Heart right ventricle (tissue), 16 donors: ENCODE results near the gene NLRC5. TPM values are rescaled to one million over a fixed set of nuclear protein-coding genes. Genes with fewer than 3 reads are reported as not detected.

ENCODE experiments used
- ATAC-seq, 8 donors: fragments of 200-7000 bp; cut with Tn5 transposase; one replicate each; pipeline ENCODE4 v1.9.1; 2020; ENCODE audit warnings: mild to moderate bottlenecking in 8 of 8, moderate library complexity in 8 of 8, moderate number of reproducible peaks in 1 of 8
- DNase-seq, 2 donors: peaks; one replicate each; pipeline ENCODE4 v3.0.0-alpha.2; 2020
- H3K27ac ChIP-seq, 10 donors: fragments of 200-600 bp; sonication (generic) in 2 of 10; one replicate each; pipeline versions ENCODE4 v1.5.0 to v1.8.0; 2020 to 2022; ENCODE audit warnings: mild to moderate bottlenecking in 3 of 10
- H3K27me3 ChIP-seq, 7 donors: fragments of 200-600 bp; one replicate each; pipeline ENCODE4 v1.8.0; 2021 to 2022; ENCODE audit warnings: mild to moderate bottlenecking in 2 of 7
- H3K36me3 ChIP-seq, 9 donors: fragments of 200-600 bp; sonication (generic) in 1 of 9; one replicate each; pipeline versions ENCODE4 v1.5.0 to v1.8.0; 2020 to 2022; ENCODE audit warnings: mild to moderate bottlenecking in 2 of 9
- H3K4me1 ChIP-seq, 9 donors: fragments of 200-600 bp; sonication (generic) in 1 of 9; one replicate each; pipeline versions ENCODE4 v1.5.0 to v1.8.0; 2020 to 2022; ENCODE audit warnings: mild to moderate bottlenecking in 4 of 9
- H3K4me3 ChIP-seq, 10 donors: fragments of 200-600 bp; sonication (generic) in 2 of 10; one replicate each; pipeline versions ENCODE4 v1.5.0 to v1.8.0; 2020 to 2022; ENCODE audit warnings: mild to moderate bottlenecking in 7 of 10, moderate library complexity in 2 of 10
- H3K9me3 ChIP-seq, 11 donors: fragments of 200-600 bp in 10 of 11; sonication (generic) in 2 of 11; one replicate each; pipeline versions ENCODE4 v1.5.0 to v1.8.0; 2013 to 2022; ENCODE audit warnings: mild to moderate bottlenecking in 2 of 11, control low read depth in 1 of 11, moderate library complexity in 1 of 11
- CTCF ChIP-seq, 9 donors: fragments of 200-600 bp; sonication (generic) in 2 of 9; IDR thresholded peaks; one replicate each; pipeline versions ENCODE4 v1.5.0 to v1.8.0; 2021 to 2022; ENCODE audit warnings: antibody characterized with exemption in 9 of 9, mild to moderate bottlenecking in 5 of 9, moderate library complexity in 1 of 9
- WGBS, 2 donors: extraction: QIAGEN DNeasy Blood & Tissue Kit; methylation state at CpG; one replicate each; pipeline ENCODE4 v1.1.7; 2013; ENCODE audit warnings: inconsistent platforms in 1 of 2; 5-methylcytosine and 5-hydroxymethylcytosine counted together
- intact Hi-C, 10 donors: fragments of 100-400 bp; cut with DNase I; formaldehyde crosslinking; loops; one replicate each; pipeline versions ENCODE4 v1.11.1 to v1.14.2; 2022
- polyA plus RNA-seq, 2 donors: library from polyadenylated mRNA; stranded (reverse); fragments of 200-250 nt; gene quantifications; one replicate each; pipeline ENCODE4 v1.2.3, GENCODE V29; 2013
- total RNA-seq, 10 donors: library from RNA; stranded (reverse); fragmentation: NEBNext Ultra II Directional in 3 of 10; extraction: Animal tissue kit (Norgen Biotek cat#: 25700) in 3 of 10; gene quantifications; one replicate each; pipeline versions ENCODE4 v1.2.1 to v1.2.4, GENCODE V29; 2021 to 2023
- donor health status: Arrhythmogenic right ventricular cardiomyopathy.
- donor health status: ischemic (EF 13 %, LVEDD 7.1; RV severe dilation, severe dysfunction).
- donor health status: healthy with polysubstance abuse.
- donor health status: DM: no; HTN: yes; CAD: no.
- donor health status: DM: no; HTN: no; CAD: no.
- donor health status: ischemic (EF 25% LVEDD 6.9; RV normal size, moderate dysfunction).
- donor health status: ischemic (EF 25% LVEDD 5.7; RV mildly dilated, moderate dysfunction).
- donor health status: healthy.
- donor health status: DM: yes; HTN: yes; CAD: no.
- donor health status: Ischemic cardiomyopathy.
- donor health status: ischemic (EF 35%, LVEDD 5.7; RV mildly dilated, moderate dysfunction).
- donor health status: nonischemic (EF 11% LVEDD 7.7; RV severe dilation, severe dysfunction).
- donor health status: DM: yes; HTN: yes; CAD: no.
- donor health status: PGD.
- donor health status: ischemic (EF 29% LVEDD 5.4; RV normal size, mild dysfunction).
- donor health status: nonischemic (EF 23%, LVEDD 6.1; RV moderate dilation, normal function).

The NLRC5 gene
- total and polyA plus RNA-seq, 12 donors: 6.2 to 49.6 (median 13.5) TPM

GRCh38 chr16:56997931-56998330, 8.6 kb downstream of the NLRC5 start:
- intact Hi-C loops: loop anchor here in 1 of 10 donors (5.0 kb wide), 1 partner anchor 44 kb away; no protein-coding TSS in a partner anchor
- H3K36me3 ChIP-seq: peaks cover 0 to 43% (median 0%) of the 10 kb centered on the region in 9 donors
- H3K27me3 ChIP-seq: peaks cover 0 to 3% (median 0%) of the 10 kb centered on the region in 7 donors
- H3K9me3 ChIP-seq: no peaks in the 10 kb centered on the region
- 86 to 93% methylated on average over 3 of the region's 3 CpGs for WGBS, 2 donors
- DNase-seq: no peak
- H3K27ac ChIP-seq: peak overlapping the region in 4 of 10 donors; percentile 32 to 87 (median 85)
- H3K4me3 ChIP-seq: no peak overlapping the region
- peaks cover 6 to 67% (median 39%) of the 10 kb centered on the region in 9 donors for H3K4me1 ChIP-seq
- ATAC-seq: no peak
- TF ChIP-seq CTCF (IDR thresholded peaks at IDR 0.05): no peak

GRCh38 chr16:56998352-56998751, 9.0 kb downstream of the NLRC5 start:
- Histone ChIP-seq H3K4me3 (no peak overlapping the region), H3K27ac (peak overlapping the region in 6 of 10 donors; percentile 17 to 88 (median 85)), H3K36me3 (peaks cover 0 to 44% (median 0%) of the 10 kb centered on the region in 9 donors), H3K4me1 (peaks cover 6 to 64% (median 37%) of the 10 kb centered on the region in 9 donors), H3K9me3 (no peaks in the 10 kb centered on the region), H3K27me3 (peaks cover 0 to 3% (median 0%) of the 10 kb centered on the region in 7 donors)
- no peak for ATAC-seq
- WGBS, 2 donors: 92 to 94% methylated on average over 3 of the region's 3 CpGs
- no peak for TF ChIP-seq CTCF (IDR thresholded peaks at IDR 0.05)
- intact Hi-C loops: loop anchor here in 1 of 10 donors (5.0 kb wide), 1 partner anchor 44 kb away; no protein-coding TSS in a partner anchor
- DNase-seq: no peak

GRCh38 chr16:56998861-56999260, 9.5 kb downstream of the NLRC5 start:
- Histone ChIP-seq H3K9me3 (no peaks in the 10 kb centered on the region), H3K27ac (peak overlapping the region in 9 of 10 donors; percentile 33 to 88 (median 84)), H3K4me1 (peaks cover 6 to 64% (median 32%) of the 10 kb centered on the region in 9 donors), H3K4me3 (no peak overlapping the region), H3K27me3 (peaks cover 0 to 3% (median 0%) of the 10 kb centered on the region in 7 donors), H3K36me3 (peaks cover 0 to 49% (median 0%) of the 10 kb centered on the region in 9 donors)
- DNase-seq (no peak), ATAC-seq (no peak)
- TF ChIP-seq CTCF (IDR thresholded peaks at IDR 0.05): no peak
- WGBS, 2 donors: 79 to 80% methylated on average over 6 of the region's 6 CpGs
- intact Hi-C loops: loop anchor here in 1 of 10 donors (5.0 kb wide), 1 partner anchor 43 kb away; no protein-coding TSS in a partner anchor

- DNase-seq: no peak
- peak overlapping the region in 1 of 10 donors; percentile 1 for H3K4me3 ChIP-seq
- TF ChIP-seq CTCF (IDR thresholded peaks at IDR 0.05): no peak
- ATAC-seq: no peak
- peaks cover 0 to 52% (median 0%) of the 10 kb centered on the region in 9 donors for H3K36me3 ChIP-seq
- intact Hi-C loops: loop anchor here in 1 of 10 donors (5.0 kb wide), 1 partner anchor 43 kb away; no protein-coding TSS in a partner anchor
- WGBS, 2 donors: 75 to 87% methylated on average over 11 of the region's 11 CpGs
- peaks cover 6 to 61% (median 31%) of the 10 kb centered on the region in 9 donors for H3K4me1 ChIP-seq
- H3K27ac ChIP-seq: peak overlapping the region; percentile 41 to 88 (median 84)
- H3K9me3 ChIP-seq: no peaks in the 10 kb centered on the region
- H3K27me3 ChIP-seq: peaks cover 0 to 3% (median 0%) of the 10 kb centered on the region in 7 donors
Measured at GRCh38 chr16:56999409-57000270, 10.3 kb downstream of the NLRC5 start.
